ENCODE measurements around the gene PWWP2B. TPM values are rescaled to one million over a fixed set of nuclear protein-coding genes. Genes with fewer than 3 reads are reported as not detected.

Gene PWWP2B
- total and polyA plus RNA-seq, 4 donors, result 2.0 to 8.7 (median 5.2) TPM

DNA sequence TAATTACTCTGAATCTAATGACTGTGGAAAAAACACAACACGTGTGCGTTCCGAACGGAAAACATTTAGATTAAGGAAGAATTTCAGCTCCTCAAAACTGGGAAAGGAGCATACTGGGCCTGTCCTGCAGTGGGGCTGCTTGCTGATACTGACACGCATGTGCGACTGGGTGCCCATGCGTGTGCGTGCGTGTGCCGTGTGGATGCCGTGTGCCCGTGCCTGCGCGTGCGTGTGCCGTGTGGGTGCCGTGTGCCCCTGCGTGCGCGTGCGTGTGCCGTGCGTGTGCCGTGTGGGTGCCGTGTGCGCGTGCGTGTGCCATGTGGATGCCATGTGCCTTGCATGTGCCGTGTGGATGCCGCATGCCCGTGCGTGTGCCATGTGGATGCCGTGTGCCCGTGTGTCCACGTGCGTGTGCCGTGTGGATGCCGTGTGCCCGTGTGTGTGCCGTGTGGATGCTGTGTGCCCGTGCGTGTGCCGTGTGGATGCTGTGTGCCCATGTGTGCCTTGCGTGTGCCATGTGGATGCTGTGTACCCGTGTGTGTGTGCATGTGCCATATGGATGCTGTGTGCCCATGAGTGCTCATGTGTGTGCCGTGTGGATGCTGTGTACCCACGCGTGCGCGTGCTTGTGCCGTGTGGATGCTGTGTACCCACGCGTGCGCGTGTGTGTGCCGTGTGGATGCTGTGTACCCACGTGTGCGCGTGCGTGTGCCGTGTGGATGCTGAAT is 28.2 kb downstream of the PWWP2B start:
- WGBS, 2 donors, result 96 to 97% methylated on average over 61 of the region's 61 CpGs
- no peak for ATAC-seq (ENCODE audit: low FRiP score)
- no peaks in the 10 kb centered on the region for H3K9me3 ChIP-seq (ENCODE audit: control insufficient read depth, low read length)
- H3K4me1 ChIP-seq (ENCODE audit: control insufficient read depth in 1 of 2, insufficient read depth in 2 of 2, low read length in 2 of 2), result no peaks in the 10 kb centered on the region
- intact Hi-C loops (cut with DNase I), result no loop called here
- H3K27ac ChIP-seq (ENCODE audit: low read depth in 1 of 2, low read length in 2 of 2), result no peak overlapping the region
- no peaks in the 10 kb centered on the region for H3K27me3 ChIP-seq (ENCODE audit: control insufficient read depth in 1 of 2, insufficient read depth in 2 of 2, low read length in 1 of 2)
- DNase-seq, result no peak
- no peak overlapping the region for H3K4me3 ChIP-seq (ENCODE audit: low read length in 2 of 2)
- H3K36me3 ChIP-seq (ENCODE audit: control insufficient read depth in 1 of 2, insufficient read depth in 2 of 2, low read length in 1 of 2), result no peaks in the 10 kb centered on the region

DNA sequence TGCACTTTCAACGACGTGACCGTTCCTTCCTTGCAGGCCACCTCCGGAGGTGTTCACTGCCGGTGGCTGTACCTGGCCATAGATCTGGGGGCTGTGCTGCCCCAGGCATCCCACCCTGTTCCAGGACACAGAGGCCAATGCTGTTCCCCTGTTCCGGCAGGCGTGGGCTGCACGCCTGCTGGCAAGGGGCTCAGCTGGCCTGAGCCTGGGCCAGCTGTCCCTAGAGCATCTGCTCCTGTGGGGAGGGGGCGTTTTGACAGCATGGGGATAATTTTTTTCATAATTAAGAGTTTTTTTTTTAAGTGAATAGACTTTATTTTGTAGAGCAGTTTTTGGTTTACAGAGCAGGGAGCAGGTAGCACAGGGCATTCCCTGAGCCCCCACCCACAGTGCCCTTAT is 28.8 kb downstream of the PWWP2B start:
- no peak for ATAC-seq (ENCODE audit: low FRiP score)
- Histone ChIP-seq H3K27me3 (ENCODE audit: control insufficient read depth in 1 of 2, insufficient read depth in 2 of 2, low read length in 1 of 2) (no peaks in the 10 kb centered on the region), H3K9me3 (ENCODE audit: control insufficient read depth, low read length) (no peaks in the 10 kb centered on the region)

GRCh38 chr10:132427006-132427771 is 30.2 kb downstream of the PWWP2B start:
- ATAC-seq (ENCODE audit: low FRiP score) (no peak), DNase-seq (no peak)
- intact Hi-C loops (cut with DNase I), result no loop called here
- H3K9me3 ChIP-seq (ENCODE audit: control insufficient read depth, low read length), result no peaks in the 10 kb centered on the region
- H3K27ac ChIP-seq (ENCODE audit: low read depth in 1 of 2, low read length in 2 of 2), result no peak overlapping the region
- WGBS, 2 donors, result 89 to 94% methylated on average over 10 of the region's 10 CpGs
- H3K36me3 ChIP-seq (ENCODE audit: control insufficient read depth in 1 of 2, insufficient read depth in 2 of 2, low read length in 1 of 2), result no peaks in the 10 kb centered on the region
- H3K4me3 ChIP-seq (ENCODE audit: low read length in 2 of 2), result no peak overlapping the region
- H3K27me3 ChIP-seq (ENCODE audit: control insufficient read depth in 1 of 2, insufficient read depth in 2 of 2, low read length in 1 of 2), result no peaks in the 10 kb centered on the region
- H3K4me1 ChIP-seq (ENCODE audit: control insufficient read depth in 1 of 2, insufficient read depth in 2 of 2, low read length in 2 of 2), result no peaks in the 10 kb centered on the region

More for the DNA sequence above, 28.8 kb downstream of the PWWP2B start:
- Histone ChIP-seq H3K4me1 (ENCODE audit: control insufficient read depth in 1 of 2, insufficient read depth in 2 of 2, low read length in 2 of 2) (no peaks in the 10 kb centered on the region), H3K4me3 (ENCODE audit: low read length in 2 of 2) (no peak overlapping the region), H3K27ac (ENCODE audit: low read depth in 1 of 2, low read length in 2 of 2) (no peak overlapping the region), H3K36me3 (ENCODE audit: control insufficient read depth in 1 of 2, insufficient read depth in 2 of 2, low read length in 1 of 2) (no peaks in the 10 kb centered on the region)
- 88 to 94% methylated on average over 9 of the region's 9 CpGs for WGBS, 2 donors
- intact Hi-C loops (cut with DNase I), result no loop called here
- no peak for DNase-seq

DNA sequence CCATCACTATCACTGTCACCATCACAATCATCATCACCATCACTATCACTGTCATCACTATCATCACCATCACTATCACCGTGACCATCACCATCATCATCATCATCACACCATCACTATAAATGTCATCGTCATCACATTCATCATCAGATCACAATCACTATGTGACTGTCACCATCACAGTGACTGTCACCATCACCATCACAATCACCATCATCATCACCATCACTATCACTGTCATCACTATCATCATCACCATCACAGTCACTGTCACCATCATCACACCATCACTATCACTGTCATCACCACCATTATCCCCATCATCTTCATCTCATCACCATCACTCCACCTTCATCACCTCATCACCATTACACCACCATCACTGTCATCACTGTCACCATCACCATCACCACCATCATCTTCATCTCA is 31.0 kb downstream of the PWWP2B start:
- Histone ChIP-seq H3K27me3 (ENCODE audit: control insufficient read depth in 1 of 2, insufficient read depth in 2 of 2, low read length in 1 of 2) (no peaks in the 10 kb centered on the region), H3K27ac (ENCODE audit: low read depth in 1 of 2, low read length in 2 of 2) (no peak overlapping the region), H3K4me3 (ENCODE audit: low read length in 2 of 2) (no peak overlapping the region), H3K36me3 (ENCODE audit: control insufficient read depth in 1 of 2, insufficient read depth in 2 of 2, low read length in 1 of 2) (no peaks in the 10 kb centered on the region), H3K9me3 (ENCODE audit: control insufficient read depth, low read length) (no peaks in the 10 kb centered on the region), H3K4me1 (ENCODE audit: control insufficient read depth in 1 of 2, insufficient read depth in 2 of 2, low read length in 2 of 2) (no peaks in the 10 kb centered on the region)
- intact Hi-C loops (cut with DNase I), result no loop called here
- ATAC-seq (ENCODE audit: low FRiP score), result no peak
- DNase-seq, result no peak
- WGBS, 2 donors, result 97 to 100% methylated on average over 2 of the region's 2 CpGs

DNA sequence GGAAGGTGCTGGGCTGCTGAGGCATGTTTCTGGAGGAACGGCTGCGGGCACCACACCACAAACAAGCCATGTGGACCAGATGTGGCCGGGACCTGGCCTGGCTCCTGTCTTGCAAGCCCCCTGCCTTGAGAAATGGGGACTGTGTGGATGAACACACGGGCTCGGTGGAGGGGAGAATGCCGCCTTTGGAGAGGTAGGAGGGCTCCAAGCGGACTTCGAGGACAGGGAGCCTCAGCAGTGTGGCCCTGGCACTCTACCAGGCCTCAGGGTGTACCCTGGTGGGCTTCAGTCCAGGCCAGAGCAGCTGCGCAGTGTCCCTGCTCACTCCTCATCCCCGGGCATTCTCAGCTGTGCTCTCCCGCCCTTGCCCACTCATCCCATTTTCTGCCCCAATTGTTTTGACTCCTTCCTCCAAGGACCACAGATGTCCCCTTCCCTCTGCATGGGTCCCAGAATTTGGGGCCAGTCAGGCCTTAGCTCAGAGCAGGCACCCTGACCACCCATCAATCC is 31.5 kb downstream of the PWWP2B start:
- no peaks in the 10 kb centered on the region for H3K27me3 ChIP-seq (ENCODE audit: control insufficient read depth in 1 of 2, insufficient read depth in 2 of 2, low read length in 1 of 2)
- ATAC-seq (ENCODE audit: low FRiP score) (no peak), DNase-seq (no peak)
- no peaks in the 10 kb centered on the region for H3K4me1 ChIP-seq (ENCODE audit: control insufficient read depth in 1 of 2, insufficient read depth in 2 of 2, low read length in 2 of 2)
- no peaks in the 10 kb centered on the region for H3K9me3 ChIP-seq (ENCODE audit: control insufficient read depth, low read length)
- WGBS, 2 donors, result 94 to 96% methylated on average over 11 of the region's 11 CpGs
- H3K36me3 ChIP-seq (ENCODE audit: control insufficient read depth in 1 of 2, insufficient read depth in 2 of 2, low read length in 1 of 2), result no peaks in the 10 kb centered on the region
- intact Hi-C loops (cut with DNase I), result no loop called here
- H3K4me3 ChIP-seq (ENCODE audit: low read length in 2 of 2), result no peak overlapping the region
- H3K27ac ChIP-seq (ENCODE audit: low read depth in 1 of 2, low read length in 2 of 2), result no peak overlapping the region

DNA sequence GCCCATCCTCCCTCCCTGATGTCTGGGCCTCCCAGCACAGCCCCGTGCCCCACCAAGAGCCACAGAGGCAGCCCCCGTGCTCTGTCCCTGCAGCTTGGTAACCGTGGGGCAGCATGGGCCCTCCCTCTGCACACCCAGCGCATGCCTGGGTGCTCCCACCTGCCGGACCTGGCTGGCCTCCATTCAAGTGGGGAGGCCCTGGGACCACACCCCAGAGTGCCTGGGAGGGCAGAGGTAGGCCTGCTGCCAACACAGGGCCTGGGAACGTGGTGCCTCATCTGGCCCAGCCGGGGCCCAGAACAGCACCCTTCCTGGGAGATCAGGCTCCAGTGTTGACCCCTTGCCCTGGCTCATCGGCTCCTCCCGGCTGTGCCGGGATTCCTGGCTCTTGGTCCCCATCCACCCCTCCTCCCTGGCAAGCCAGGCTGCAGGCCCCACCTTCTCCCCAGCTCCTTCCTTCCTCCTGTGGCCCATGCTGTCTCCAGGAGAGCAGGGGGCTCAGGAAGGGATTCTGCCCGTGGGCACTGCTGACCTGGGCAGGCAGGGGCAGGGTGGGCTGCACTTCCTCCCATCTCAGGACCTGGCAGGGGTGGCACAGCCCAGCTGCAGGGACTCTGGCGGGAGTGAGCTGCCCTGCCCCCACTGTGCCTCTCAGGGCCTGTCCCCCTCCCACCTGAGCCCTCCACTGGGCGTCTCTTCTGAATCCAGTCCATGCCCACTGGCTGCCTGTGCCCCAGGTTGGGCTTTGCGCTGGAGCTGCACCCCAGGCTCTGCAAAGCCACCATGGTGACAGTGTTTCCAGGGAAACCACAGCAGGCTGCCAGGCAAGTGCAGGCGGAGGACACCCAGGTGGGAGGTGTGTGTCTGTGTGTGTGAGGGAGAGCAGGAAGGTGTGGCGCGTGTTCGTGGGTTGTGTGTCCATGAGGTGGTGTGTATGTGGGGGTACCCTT is 32.6 kb downstream of the PWWP2B start:
- Histone ChIP-seq H3K27ac (ENCODE audit: low read depth in 1 of 2, low read length in 2 of 2) (no peak overlapping the region), H3K27me3 (ENCODE audit: control insufficient read depth in 1 of 2, insufficient read depth in 2 of 2, low read length in 1 of 2) (no peaks in the 10 kb centered on the region), H3K36me3 (ENCODE audit: control insufficient read depth in 1 of 2, insufficient read depth in 2 of 2, low read length in 1 of 2) (no peaks in the 10 kb centered on the region), H3K9me3 (ENCODE audit: control insufficient read depth, low read length) (no peaks in the 10 kb centered on the region), H3K4me1 (ENCODE audit: control insufficient read depth in 1 of 2, insufficient read depth in 2 of 2, low read length in 2 of 2) (no peaks in the 10 kb centered on the region), H3K4me3 (ENCODE audit: low read length in 2 of 2) (no peak overlapping the region)
- intact Hi-C loops (cut with DNase I), result no loop called here
- WGBS, 2 donors, result 69 to 76% methylated on average over 18 of the region's 18 CpGs
- ATAC-seq (ENCODE audit: low FRiP score) (no peak), DNase-seq (no peak)

GRCh38 chr10:132430231-132430743 is 33.3 kb downstream of the PWWP2B start:
- no peaks in the 10 kb centered on the region for H3K4me1 ChIP-seq (ENCODE audit: control insufficient read depth in 1 of 2, insufficient read depth in 2 of 2, low read length in 2 of 2)
- no peak for ATAC-seq (ENCODE audit: low FRiP score)
- no peaks in the 10 kb centered on the region for H3K9me3 ChIP-seq (ENCODE audit: control insufficient read depth, low read length)
- H3K27me3 ChIP-seq (ENCODE audit: control insufficient read depth in 1 of 2, insufficient read depth in 2 of 2, low read length in 1 of 2), result no peaks in the 10 kb centered on the region
- no peaks in the 10 kb centered on the region for H3K36me3 ChIP-seq (ENCODE audit: control insufficient read depth in 1 of 2, insufficient read depth in 2 of 2, low read length in 1 of 2)
- intact Hi-C loops (cut with DNase I), result no loop called here
- no peak overlapping the region for H3K27ac ChIP-seq (ENCODE audit: low read depth in 1 of 2, low read length in 2 of 2)
- no peak overlapping the region for H3K4me3 ChIP-seq (ENCODE audit: low read length in 2 of 2)
- DNase-seq, result no peak
- WGBS, 2 donors, result 82 to 97% methylated on average over 8 of the region's 8 CpGs

DNA sequence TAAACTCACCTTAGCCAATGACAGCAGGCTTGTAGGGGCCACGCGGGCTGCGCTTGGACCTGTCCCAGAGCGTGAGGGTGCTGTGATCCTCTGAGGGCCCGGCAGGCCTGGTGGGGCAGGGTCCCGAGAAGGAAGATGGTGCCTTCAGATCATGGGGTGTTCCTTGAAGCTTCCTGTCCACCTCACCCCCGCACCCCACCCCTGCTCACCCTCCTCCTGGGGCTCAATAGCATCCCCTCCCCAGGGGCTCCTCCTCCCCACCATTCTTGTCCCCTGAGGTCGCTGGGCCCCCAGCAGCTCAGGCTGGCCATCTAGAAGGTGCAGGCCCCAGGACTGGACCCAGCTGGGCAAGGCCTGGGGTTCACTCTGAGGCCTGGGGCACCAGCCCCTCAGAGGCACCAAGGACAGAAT is 33.9 kb downstream of the PWWP2B start:
- no peaks in the 10 kb centered on the region for H3K27me3 ChIP-seq (ENCODE audit: control insufficient read depth in 1 of 2, insufficient read depth in 2 of 2, low read length in 1 of 2)
- H3K36me3 ChIP-seq (ENCODE audit: control insufficient read depth in 1 of 2, insufficient read depth in 2 of 2, low read length in 1 of 2), result no peaks in the 10 kb centered on the region
- H3K27ac ChIP-seq (ENCODE audit: low read depth in 1 of 2, low read length in 2 of 2), result no peak overlapping the region
- no peak overlapping the region for H3K4me3 ChIP-seq (ENCODE audit: low read length in 2 of 2)
- ATAC-seq (ENCODE audit: low FRiP score) (peak; percentile 5), DNase-seq (no peak)
- intact Hi-C loops (cut with DNase I), result no loop called here
- no peaks in the 10 kb centered on the region for H3K9me3 ChIP-seq (ENCODE audit: control insufficient read depth, low read length)
- 93 to 94% methylated on average over 8 of the region's 8 CpGs for WGBS, 2 donors
- no peaks in the 10 kb centered on the region for H3K4me1 ChIP-seq (ENCODE audit: control insufficient read depth in 1 of 2, insufficient read depth in 2 of 2, low read length in 2 of 2)
